GM13976 (cell line): Measurements from ENCODE around the gene UBE2V1.

Experiments used
- DNase-seq: peaks from one replicate; pipeline ENCODE4 v3.0.0; 2012; ENCODE audit warnings: low spot score
- CTCF ChIP-seq: IDR thresholded peaks from 2 replicates; pipeline ENCODE4 v1.5.1; 2012; ENCODE audit warnings: borderline replicate concordance, mild to moderate bottlenecking; ENCODE audit not compliant: insufficient read depth; ENCODE audit errors: extremely low read depth, missing control alignments, control extremely low read depth
- in situ Hi-C: fragments of 300-500 bp; cut with MboI; formaldehyde crosslinking; loops from one replicate; pipeline ENCODE4 v1.12.0; 2022; ENCODE audit warnings: low sequenced_read_pairs, mixed read lengths, inconsistent platforms; ENCODE audit not compliant: unreplicated experiment

UBE2V1 gene

GRCh38 chr20:50053362-50054230 lies 59.4 kb downstream of the UBE2V1 start:
- DNase-seq = no peak
- no peak for TF ChIP-seq CTCF
- in situ Hi-C loops = loop anchor here (5.0 kb wide), 1 partner anchor 71 kb away; the partner anchor contains the start of gene SNAI1

- no peak for TF ChIP-seq CTCF
- no peak for DNase-seq
- in situ Hi-C loops = loop anchor here (5.0 kb wide), 1 partner anchor 70 kb away; the partner anchor contains the start of gene SNAI1
These were observed 60.2 kb downstream of the UBE2V1 start for GRCh38 chr20:50052550-50053361.

- in situ Hi-C loops = loop anchor here (5.0 kb wide), 1 partner anchor 68 kb away; the partner anchor contains the start of gene SNAI1
- no peak for DNase-seq
- no peak for TF ChIP-seq CTCF
These were observed 62.2 kb downstream of the UBE2V1 start for GRCh38 chr20:50050660-50051308.

- in situ Hi-C loops = loop anchor here (5.0 kb wide), 1 partner anchor 68 kb away; the partner anchor contains the start of gene SNAI1
These were observed 62.7 kb downstream of the UBE2V1 start for GRCh38 chr20:50050214-50050613.

GRCh38 chr20:50049442-50050026 lies 63.4 kb downstream of the UBE2V1 start:
- no peak for TF ChIP-seq CTCF
- in situ Hi-C loops = loop anchor here (5.0 kb wide), 1 partner anchor 67 kb away; the partner anchor contains the start of gene SNAI1

More at GRCh38 chr20:50050214-50050613, 62.7 kb downstream of the UBE2V1 start:
- no peak for TF ChIP-seq CTCF
- no peak for DNase-seq

GRCh38 chr20:50048420-50049166 lies 64.4 kb downstream of the UBE2V1 start:
- no peak for DNase-seq
- in situ Hi-C loops = no loop called here

More at GRCh38 chr20:50049442-50050026, 63.4 kb downstream of the UBE2V1 start:
- no peak for DNase-seq

More at GRCh38 chr20:50048420-50049166, 64.4 kb downstream of the UBE2V1 start:
- no peak for TF ChIP-seq CTCF
